Activated CD4-positive, alpha-beta memory T cell treated with anti-CD3 and anti-CD28 coated beads for 36 hours (primary cell): ENCODE data around the gene RASAL1. TPM values are rescaled to one million over a fixed set of nuclear protein-coding genes. Genes with fewer than 3 reads are reported as not detected.

Source experiments
- CTCF ChIA-PET: fragments of 350-600 bp; sonication (Branson Sonifier 250); formaldehyde crosslinking; loops from one replicate; lab custom pipeline; 2021; ENCODE audit warnings: antibody characterized with exemption, inconsistent platforms; lab: Charles Lee
- POLR2A ChIA-PET: fragments of 350-600 bp; sonication (Branson Sonifier 250); formaldehyde crosslinking; loops from one replicate; lab custom pipeline; 2021; ENCODE audit warnings: antibody characterized with exemption; lab: Charles Lee
- DNase-seq: peaks from one replicate; pipeline ENCODE4 v3.0.0-alpha.2; 2020
- H3K27ac Mint-ChIP-seq: one replicate; pipeline ENCODE4 v1.8.0; 2021; ENCODE audit warnings: mixed read lengths
- H3K27me3 Mint-ChIP-seq: one replicate; pipeline ENCODE4 v1.8.0; 2021; ENCODE audit warnings: mixed read lengths
- H3K36me3 Mint-ChIP-seq: one replicate; pipeline ENCODE4 v1.8.0; 2021; ENCODE audit warnings: mixed read lengths
- H3K4me1 Mint-ChIP-seq: one replicate; pipeline ENCODE4 v1.8.0; 2021; ENCODE audit warnings: low read depth, mixed read lengths
- H3K4me3 Mint-ChIP-seq: one replicate; pipeline ENCODE4 v1.8.0; 2021; ENCODE audit warnings: mild to moderate bottlenecking, mixed read lengths
- H3K9me3 Mint-ChIP-seq: one replicate; pipeline ENCODE4 v1.8.0; 2021; ENCODE audit warnings: mixed read lengths
- intact Hi-C: fragments of 100-400 bp; cut with micrococcal nuclease; formaldehyde crosslinking; loops from one replicate; pipeline ENCODE4 v1.15.1; 2023
- total RNA-seq, 2 experiments: library from RNA; stranded (reverse); gene quantifications; one replicate each; pipeline ENCODE4 v1.2.3, GENCODE V29; 2021

The RASAL1 gene
- total RNA-seq, 2 experiments from 2014 or later, result 4.4 to 4.9 TPM

GRCh38 chr12:113101751-113102150, 33.8 kb downstream of the RASAL1 start:
- Mint-ChIP-seq H3K27ac (no peak overlapping the region), H3K9me3 (no peaks in the 10 kb centered on the region), H3K27me3 (no peaks in the 10 kb centered on the region), H3K4me1 (peaks cover 19% of the 10 kb centered on the region), H3K4me3 (no peak overlapping the region), H3K36me3 (no peaks in the 10 kb centered on the region)
- DNase-seq, result no peak
- intact Hi-C loops, result loop anchor here (2.0 kb wide), 1 partner anchor 33 kb away; the partner anchor contains the start of gene RASAL1
- CTCF ChIA-PET, result interaction anchor here (0.6 to 1.6 kb wide), 4 partner anchors 10 to 109 kb away, joined by 3 to 5 read pairs (median 3); no protein-coding TSS in a partner anchor
- POLR2A ChIA-PET, result no interaction called here

GRCh38 chr12:113099764-113100163, 35.8 kb downstream of the RASAL1 start:
- intact Hi-C loops, result loop anchor here (2.0 kb wide), 2 partner anchors 41 to 107 kb away; no protein-coding TSS in a partner anchor
- Mint-ChIP-seq H3K4me1 (peaks cover 21% of the 10 kb centered on the region), H3K27ac (no peak overlapping the region), H3K27me3 (no peaks in the 10 kb centered on the region), H3K4me3 (no peak overlapping the region), H3K9me3 (no peaks in the 10 kb centered on the region), H3K36me3 (no peaks in the 10 kb centered on the region)
- ChIA-PET CTCF (interaction anchor here (1.6 to 5.5 kb wide), 6 partner anchors 10 to 106 kb away, joined by 3 to 44 read pairs (median 10); no protein-coding TSS in a partner anchor), POLR2A (no interaction called here)
- DNase-seq, result no peak

- CTCF ChIA-PET, result interaction anchor here (0.9 to 5.5 kb wide), 10 partner anchors 10 to 106 kb away, joined by 3 to 44 read pairs (median 6); no protein-coding TSS in a partner anchor
- DNase-seq, result no peak
- no peak overlapping the region for H3K27ac Mint-ChIP-seq
Measured at GRCh38 chr12:113099364-113099763, 36.2 kb downstream of the RASAL1 start.

GRCh38 chr12:113098441-113099028, 37.0 kb downstream of the RASAL1 start:
- H3K9me3 Mint-ChIP-seq, result no peaks in the 10 kb centered on the region
- no peaks in the 10 kb centered on the region for H3K36me3 Mint-ChIP-seq
- H3K27ac Mint-ChIP-seq, result peak overlapping the region; percentile 15
- peak; percentile 86 for DNase-seq
- H3K4me3 Mint-ChIP-seq, result no peak overlapping the region
- intact Hi-C loops, result loop anchor here (1.0 to 2.0 kb wide), 3 partner anchors 40 to 106 kb away; no protein-coding TSS in a partner anchor
- POLR2A ChIA-PET, result no interaction called here
- no peaks in the 10 kb centered on the region for H3K27me3 Mint-ChIP-seq
- CTCF ChIA-PET, result interaction anchor here (0.6 to 5.5 kb wide), 24 partner anchors 9 to 199 kb away, joined by 3 to 44 read pairs (median 4); partner anchors contain the start of genes DTX1 and TPCN1
- peaks cover 18% of the 10 kb centered on the region for H3K4me1 Mint-ChIP-seq

More at GRCh38 chr12:113099364-113099763, 36.2 kb downstream of the RASAL1 start:
- Mint-ChIP-seq H3K4me1 (peaks cover 19% of the 10 kb centered on the region), H3K9me3 (no peaks in the 10 kb centered on the region), H3K36me3 (no peaks in the 10 kb centered on the region), H3K4me3 (no peak overlapping the region), H3K27me3 (no peaks in the 10 kb centered on the region)
- POLR2A ChIA-PET, result no interaction called here
- intact Hi-C loops, result loop anchor here (2.0 kb wide), 2 partner anchors 41 to 107 kb away; no protein-coding TSS in a partner anchor

- Mint-ChIP-seq H3K4me1 (peaks cover 17% of the 10 kb centered on the region), H3K9me3 (no peaks in the 10 kb centered on the region), H3K27me3 (no peaks in the 10 kb centered on the region), H3K4me3 (no peak overlapping the region), H3K27ac (no peak overlapping the region), H3K36me3 (no peaks in the 10 kb centered on the region)
- no peak for DNase-seq
- ChIA-PET CTCF (interaction anchor here (0.6 to 5.5 kb wide), 24 partner anchors 8 to 307 kb away, joined by 3 to 44 read pairs (median 4); partner anchors contain the start of genes DTX1, RPH3A and TPCN1), POLR2A (no interaction called here)
- intact Hi-C loops, result loop anchor here (1.0 to 2.0 kb wide), 3 partner anchors 39 to 105 kb away; no protein-coding TSS in a partner anchor
Measured at GRCh38 chr12:113097716-113098440, 37.7 kb downstream of the RASAL1 start.

- intact Hi-C loops, result no loop called here
- Mint-ChIP-seq H3K27me3 (no peaks in the 10 kb centered on the region), H3K36me3 (no peaks in the 10 kb centered on the region), H3K4me3 (no peak overlapping the region), H3K9me3 (no peaks in the 10 kb centered on the region), H3K27ac (no peak overlapping the region), H3K4me1 (peaks cover 27% of the 10 kb centered on the region)
- POLR2A ChIA-PET, result no interaction called here
- CTCF ChIA-PET, result interaction anchor here (0.7 to 5.5 kb wide), 10 partner anchors 10 to 150 kb away, joined by 3 to 44 read pairs (median 4); partner anchors contain the start of gene TPCN1
- no peak for DNase-seq
Measured at GRCh38 chr12:113096675-113097461, 38.7 kb downstream of the RASAL1 start.

- peaks cover 42% of the 10 kb centered on the region for H3K4me1 Mint-ChIP-seq
- no peaks in the 10 kb centered on the region for H3K27me3 Mint-ChIP-seq
- H3K9me3 Mint-ChIP-seq, result no peaks in the 10 kb centered on the region
- ChIA-PET CTCF (interaction anchor here (4.8 kb wide), 1 partner anchor 102 kb away, joined by 32 read pairs; no protein-coding TSS in a partner anchor), POLR2A (no interaction called here)
- no peak for DNase-seq
- no peak overlapping the region for H3K4me3 Mint-ChIP-seq
- no peaks in the 10 kb centered on the region for H3K36me3 Mint-ChIP-seq
- no peak overlapping the region for H3K27ac Mint-ChIP-seq
- intact Hi-C loops, result no loop called here
Measured at GRCh38 chr12:113095405-113095804, 40.2 kb downstream of the RASAL1 start.

GRCh38 chr12:113094738-113095137, 40.8 kb downstream of the RASAL1 start:
- POLR2A ChIA-PET, result no interaction called here
- intact Hi-C loops, result no loop called here
- Mint-ChIP-seq H3K27ac (no peak overlapping the region), H3K36me3 (no peaks in the 10 kb centered on the region), H3K4me3 (no peak overlapping the region), H3K4me1 (peaks cover 48% of the 10 kb centered on the region), H3K27me3 (no peaks in the 10 kb centered on the region), H3K9me3 (peaks cover 2% of the 10 kb centered on the region)
- no peak for DNase-seq
- CTCF ChIA-PET, result interaction anchor here (2.6 kb wide), 1 partner anchor 102 kb away, joined by 7 read pairs; no protein-coding TSS in a partner anchor

GRCh38 chr12:113093409-113094101, 42.0 kb downstream of the RASAL1 start:
- no peak overlapping the region for H3K27ac Mint-ChIP-seq
- no peaks in the 10 kb centered on the region for H3K27me3 Mint-ChIP-seq
- peaks cover 55% of the 10 kb centered on the region for H3K4me1 Mint-ChIP-seq
- H3K36me3 Mint-ChIP-seq, result no peaks in the 10 kb centered on the region
- intact Hi-C loops, result no loop called here
- H3K4me3 Mint-ChIP-seq, result no peak overlapping the region
- POLR2A ChIA-PET, result no interaction called here
- CTCF ChIA-PET, result interaction anchor here (1.6 to 2.6 kb wide), 2 partner anchors 41 to 101 kb away, joined by 4 to 7 read pairs; no protein-coding TSS in a partner anchor
- no peak for DNase-seq
- H3K9me3 Mint-ChIP-seq, result peaks cover 4% of the 10 kb centered on the region

GRCh38 chr12:113092607-113093408, 42.8 kb downstream of the RASAL1 start:
- DNase-seq, result no peak
- Mint-ChIP-seq H3K9me3 (peaks cover 6% of the 10 kb centered on the region), H3K27ac (no peak overlapping the region), H3K4me1 (peaks cover 55% of the 10 kb centered on the region), H3K27me3 (no peaks in the 10 kb centered on the region), H3K36me3 (peaks cover 2% of the 10 kb centered on the region), H3K4me3 (no peak overlapping the region)
- intact Hi-C loops, result no loop called here
- POLR2A ChIA-PET, result interaction anchor here (1.2 kb wide), 1 partner anchor 23 kb away, joined by 3 read pairs; no protein-coding TSS in a partner anchor
- CTCF ChIA-PET, result interaction anchor here (0.6 to 2.6 kb wide), 8 partner anchors 14 to 100 kb away, joined by 3 to 7 read pairs (median 4); no protein-coding TSS in a partner anchor
